Activated CD4-positive, alpha-beta T cell treated with anti-CD3 and anti-CD28 coated beads, Interleukin-2, amount 50 U/mL, for 24 hours (primary cell): Measurements from ENCODE around the gene TBC1D10A.

ENCODE experiments used
- DNase-seq, 2 donors: peaks; one replicate each; pipeline ENCODE4 v3.0.0-alpha.2; 2020; ENCODE audit warnings: low read depth in 1 of 2, low spot score in 1 of 2

TBC1D10A gene

DNA sequence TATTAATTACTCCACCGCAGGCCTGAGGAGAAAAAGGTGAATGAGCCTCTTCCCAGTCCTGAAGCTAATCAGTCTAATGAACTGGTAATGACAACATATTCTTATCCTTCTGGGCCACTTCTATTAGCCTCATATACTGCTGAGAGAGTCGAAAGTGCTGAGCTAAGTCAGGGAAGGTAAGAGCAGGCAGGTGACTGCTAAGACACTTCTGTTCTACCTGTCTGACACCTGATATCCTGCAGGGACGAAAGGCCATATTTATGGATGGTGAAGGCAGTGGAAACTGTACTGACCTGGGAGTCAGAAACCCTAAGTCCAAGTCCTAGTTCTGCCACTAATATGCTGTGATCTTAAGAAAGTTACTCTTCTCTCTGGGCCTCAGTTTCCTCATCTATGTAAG, 3.5 kb downstream of the TBC1D10A start:
- DNase-seq = no peak

DNA sequence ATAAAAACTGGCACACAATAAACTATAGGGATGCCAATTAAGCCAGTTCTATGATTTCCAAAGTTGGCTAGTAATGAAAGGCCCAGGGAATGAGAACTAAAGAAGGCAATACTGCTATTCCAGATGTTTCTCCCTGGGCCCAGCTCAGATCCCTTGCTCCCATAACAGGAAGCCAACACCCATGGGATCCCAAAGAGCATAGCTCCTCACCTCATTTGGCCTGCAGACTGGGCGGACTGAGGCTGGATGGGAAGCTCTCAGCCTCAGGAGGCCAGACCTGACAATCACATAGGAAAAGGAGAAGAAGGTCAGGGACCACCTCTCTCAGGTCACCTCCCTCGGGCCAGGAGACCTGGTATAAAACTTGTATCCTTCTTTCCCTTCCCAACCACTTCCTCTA, 5.3 kb downstream of the TBC1D10A start:
- no peak for DNase-seq

- DNase-seq = no peak
Observed at GRCh38 chr22:30320021-30320556, 6.7 kb downstream of the TBC1D10A start.

DNA sequence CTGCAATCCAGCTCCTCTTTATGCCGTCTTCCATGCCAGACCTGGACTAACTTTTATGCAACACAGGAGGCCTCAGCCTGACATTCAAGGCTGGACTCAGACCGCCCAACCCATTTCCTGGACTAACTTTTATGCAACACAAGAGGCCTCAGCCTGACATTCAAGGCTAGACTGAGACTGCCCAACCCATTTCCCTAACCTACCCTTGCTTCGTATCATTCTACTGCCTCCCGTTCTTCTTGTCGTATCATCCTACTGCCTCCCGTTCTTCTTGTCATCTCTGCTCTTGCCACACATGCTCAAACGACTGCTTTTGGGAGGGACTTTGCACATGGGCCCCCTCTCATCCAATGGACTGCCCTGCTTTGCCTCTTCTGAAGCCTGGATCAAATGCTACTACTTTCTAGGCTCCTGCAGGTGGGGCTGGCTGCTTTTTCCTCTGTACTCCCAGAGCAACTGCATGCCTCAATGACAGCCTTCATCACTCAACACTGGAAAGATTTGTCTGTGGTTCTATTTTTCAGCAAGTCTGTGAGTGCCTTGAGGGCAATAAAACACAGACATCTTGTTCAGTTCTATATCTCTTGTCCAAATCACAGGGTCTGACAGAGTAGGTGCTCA, 7.8 kb downstream of the TBC1D10A start:
- DNase-seq = no peak

- no peak for DNase-seq
Observed at GRCh38 chr22:30317778-30318177, 9.0 kb downstream of the TBC1D10A start.

GRCh38 chr22:30315962-30316576, 10.7 kb downstream of the TBC1D10A start:
- no peak for DNase-seq

- peak in 1 of 2 donors; percentile 38 for DNase-seq
Observed at GRCh38 chr22:30314915-30315314, 11.8 kb downstream of the TBC1D10A start.

DNA sequence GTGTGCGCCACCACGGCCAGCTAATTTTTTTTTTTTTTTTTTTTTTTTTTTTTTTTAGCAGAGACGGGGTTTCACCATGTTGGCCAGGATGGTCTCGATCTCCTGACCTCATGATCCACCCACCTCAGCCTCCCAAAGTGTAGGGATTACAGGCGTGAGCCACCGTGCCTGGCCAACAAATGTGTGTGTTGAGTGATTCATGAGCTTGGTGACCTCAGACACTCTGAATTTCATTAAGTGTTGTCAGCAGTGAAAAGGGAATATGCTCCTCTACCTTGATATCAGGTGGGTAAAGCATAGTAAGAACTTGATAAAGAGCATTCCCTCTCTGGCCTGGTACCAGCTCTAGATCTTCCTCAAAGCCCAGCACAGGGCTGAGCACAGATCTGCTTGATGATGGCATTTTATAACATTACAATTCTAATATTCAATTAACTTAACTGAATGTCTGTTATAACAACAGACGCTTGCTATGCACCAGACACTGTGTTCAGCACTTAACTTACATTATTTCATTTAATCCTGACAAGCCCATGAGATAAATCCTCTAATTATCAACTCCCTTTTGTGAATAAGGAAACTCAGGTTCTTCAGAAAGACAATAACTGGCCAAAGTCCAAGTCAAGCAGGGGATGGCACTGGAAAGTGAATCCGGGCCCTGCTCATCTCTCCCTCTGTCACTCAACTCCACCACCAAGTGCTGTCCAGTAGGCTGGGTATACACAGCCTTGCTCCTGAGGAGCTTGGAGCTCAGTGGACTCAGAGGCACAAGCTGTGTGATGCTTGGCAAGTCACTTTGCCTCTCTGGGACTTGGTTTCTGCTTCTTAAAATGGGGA, 13.0 kb downstream of the TBC1D10A start:
- DNase-seq = no peak

GRCh38 chr22:30312053-30312452, 14.7 kb downstream of the TBC1D10A start:
- no peak for DNase-seq

- DNase-seq = no peak
Observed at GRCh38 chr22:30310881-30311771, 15.6 kb downstream of the TBC1D10A start.

- no peak for DNase-seq
Observed at GRCh38 chr22:30309951-30310741, 16.6 kb downstream of the TBC1D10A start.

DNA sequence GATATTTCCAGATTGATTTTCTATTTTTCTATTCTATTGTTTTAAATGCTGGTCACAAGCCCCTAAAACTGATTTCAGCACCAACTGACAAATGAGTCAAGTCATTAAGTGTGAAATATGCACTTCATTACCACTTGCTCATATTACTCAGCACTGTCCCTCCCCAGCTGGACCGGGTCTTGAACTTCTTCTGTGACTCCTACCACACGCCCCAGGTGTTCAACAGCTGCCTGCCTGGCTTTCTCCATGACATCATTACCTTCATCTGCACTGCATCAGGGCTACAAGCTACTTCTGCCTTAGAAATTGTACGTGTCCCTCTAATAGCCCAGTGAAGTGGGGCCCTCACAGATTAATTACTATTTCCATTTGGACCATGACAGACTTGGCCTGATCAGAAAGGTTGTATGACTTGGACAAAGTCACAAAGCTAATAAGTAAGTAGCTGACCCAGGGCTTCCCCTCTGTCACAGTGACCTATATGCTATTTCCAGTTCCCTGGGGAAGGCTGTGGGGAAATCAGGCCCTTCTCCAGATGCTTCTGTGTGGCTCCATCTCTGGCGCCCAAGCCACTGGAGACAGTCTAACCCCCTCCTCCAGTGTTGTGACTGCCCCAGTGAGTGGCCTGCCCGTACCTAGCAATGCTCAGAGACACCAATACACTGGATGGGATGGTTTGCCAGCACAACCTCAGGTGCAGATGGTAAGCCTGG, 18.1 kb downstream of the TBC1D10A start:
- no peak for DNase-seq

- no peak for DNase-seq
Observed at GRCh38 chr22:30308093-30308492, 18.6 kb downstream of the TBC1D10A start.

DNA sequence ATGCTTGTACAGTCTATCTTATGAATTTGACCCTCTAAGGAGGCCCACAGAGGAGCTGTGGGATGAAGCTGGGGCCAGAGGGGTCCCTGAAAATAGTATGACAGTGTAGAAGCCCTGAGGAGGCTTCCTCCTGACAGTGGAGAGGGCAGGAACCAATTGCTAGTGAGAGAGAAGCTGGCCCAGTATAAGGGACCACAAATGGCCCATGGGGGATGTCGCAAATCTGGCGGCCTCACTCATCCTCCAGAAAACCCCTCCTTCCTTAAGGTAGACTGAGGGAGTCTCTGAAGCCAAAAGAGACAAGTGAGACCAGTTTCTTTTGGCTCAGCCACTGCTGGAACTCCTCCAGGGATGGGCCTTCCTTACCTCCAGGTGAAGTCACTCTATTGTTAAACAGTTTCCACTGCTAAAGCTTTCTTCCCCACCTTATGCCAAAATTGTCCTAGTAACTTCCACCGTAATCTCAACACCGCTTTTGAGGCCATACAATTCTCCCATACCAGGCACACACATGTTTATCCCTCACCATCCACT, 19.6 kb downstream of the TBC1D10A start:
- DNase-seq = no peak

GRCh38 chr22:30306627-30307011, 20.1 kb downstream of the TBC1D10A start:
- DNase-seq = no peak

GRCh38 chr22:30305906-30306626, 20.7 kb downstream of the TBC1D10A start:
- DNase-seq = no peak

DNA sequence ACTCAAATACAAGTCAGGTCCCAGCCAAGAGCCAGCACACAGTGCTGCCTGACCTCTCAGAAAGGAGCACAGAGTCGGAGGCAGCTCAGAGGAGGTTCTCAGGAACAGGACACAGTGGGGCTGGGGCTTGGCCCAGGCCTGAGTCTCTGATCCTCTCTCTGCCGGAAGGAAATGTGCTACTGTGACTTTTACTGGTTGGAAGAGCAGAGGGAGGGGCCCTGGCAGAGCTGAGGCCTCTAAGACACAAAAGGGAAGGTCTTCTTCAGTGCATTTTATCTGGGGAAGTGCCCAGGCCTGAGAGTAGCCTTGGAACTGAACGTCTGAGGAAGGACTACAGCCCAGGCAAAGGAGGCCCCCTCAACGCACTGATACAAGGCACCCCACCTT, 21.2 kb downstream of the TBC1D10A start:
- DNase-seq = no peak

GRCh38 chr22:30304495-30305244, 22.1 kb downstream of the TBC1D10A start:
- DNase-seq = no peak
